Inflammatory macrophage treated with lipopolysaccharide for 1 hour (primary cell): ENCODE results near the gene BIN1.

Experiments used
- DNase-seq, 2 donors: peaks; one replicate each; pipeline ENCODE4 v3.0.0-alpha.2; 2020 to 2022

The BIN1 gene

GRCh38 chr2:127071901-127072328 is 35.0 kb downstream of the BIN1 start:
- DNase-seq = no peak

GRCh38 chr2:127070221-127070620 is 36.7 kb downstream of the BIN1 start:
- no peak for DNase-seq

- DNase-seq = no peak
Measured at GRCh38 chr2:127069536-127069935, 37.4 kb downstream of the BIN1 start.

- DNase-seq = no peak
Measured at GRCh38 chr2:127069003-127069402, 38.0 kb downstream of the BIN1 start.

GRCh38 chr2:127068351-127068741 is 38.6 kb downstream of the BIN1 start:
- no peak for DNase-seq

GRCh38 chr2:127067620-127068350 is 39.2 kb downstream of the BIN1 start:
- peak; percentile 66 to 69 for DNase-seq

GRCh38 chr2:127066942-127067341 is 40.0 kb downstream of the BIN1 start:
- peak; percentile 73 to 81 for DNase-seq

GRCh38 chr2:127065940-127066318 is 41.0 kb downstream of the BIN1 start:
- no peak for DNase-seq

GRCh38 chr2:127065299-127065939 is 41.5 kb downstream of the BIN1 start:
- no peak for DNase-seq

GRCh38 chr2:127064642-127065250 is 42.2 kb downstream of the BIN1 start:
- peak; percentile 91 to 92 for DNase-seq

GRCh38 chr2:127063701-127064590 is 43.0 kb downstream of the BIN1 start:
- no peak for DNase-seq

GRCh38 chr2:127061375-127062273 is 45.3 kb downstream of the BIN1 start:
- DNase-seq = no peak

GRCh38 chr2:127060264-127060945 is 46.5 kb downstream of the BIN1 start:
- DNase-seq = no peak

GRCh38 chr2:127059559-127059958 is 47.4 kb downstream of the BIN1 start:
- no peak for DNase-seq

GRCh38 chr2:127058954-127059252 is 48.1 kb downstream of the BIN1 start:
- DNase-seq = no peak

GRCh38 chr2:127058246-127058953 is 48.6 kb downstream of the BIN1 start:
- no peak for DNase-seq

GRCh38 chr2:127057371-127058245 is 49.3 kb downstream of the BIN1 start:
- no peak for DNase-seq

- DNase-seq = no peak
Measured at GRCh38 chr2:127056631-127057370, 50.2 kb downstream of the BIN1 start.

- no peak for DNase-seq
Measured at GRCh38 chr2:127056086-127056485, 50.9 kb downstream of the BIN1 start.
